ENCODE measurements around the gene EGFL6. TPM values are rescaled to one million over a fixed set of nuclear protein-coding genes. Genes with fewer than 3 reads are reported as not detected.

The EGFL6 gene
- total and polyA plus RNA-seq, 2 experiments from 2014 or later: not detected

GRCh38 chrX:13659063-13659462, 89.7 kb downstream of the EGFL6 start:
- WGBS, 2 experiments (ENCODE audit: low coverage in 1 of 2, low lambda C conversion rate in 2 of 2, missing lambda C conversion rate in 2 of 2): 0 to 1% methylated on average over 6 of the region's 6 CpGs
- peak overlapping the region; percentile 94 for H3K27ac ChIP-seq
- DNase-seq: peak; percentile 85

GRCh38 chrX:13661735-13662288, 92.4 kb downstream of the EGFL6 start:
- no peak for TF ChIP-seq EZH2 (IDR thresholded peaks at IDR 0.05; ENCODE audit: insufficient read depth, poor library complexity, severe bottlenecking)
- TF ChIP-seq EZH2phosphoT487 (IDR thresholded peaks at IDR 0.05; ENCODE audit: insufficient read depth, low read depth): no peak
- H3K79me2 ChIP-seq (ENCODE audit: insufficient read depth): no peaks in the 10 kb centered on the region
- in situ Hi-C loops (cut with MboI): loop anchor here (10.0 to 25.0 kb wide), 2 partner anchors 73 to 375 kb away; partner anchors contain the start of genes GEMIN8, OFD1 and TRAPPC2
- no peaks in the 10 kb centered on the region for H3K9me2 ChIP-seq (ENCODE audit: insufficient read depth)
- peak; percentile 36 for DNase-seq
- H3K9ac ChIP-seq: peak overlapping the region; percentile 86
- H3F3A ChIP-seq (ENCODE audit: insufficient read depth): peaks cover 52% of the 10 kb centered on the region
- H4K20me1 ChIP-seq (ENCODE audit: insufficient read depth): no peaks in the 10 kb centered on the region
- no peaks in the 10 kb centered on the region for H3K36me3 ChIP-seq (ENCODE audit: low read depth)
- 10 to 16% methylated on average over 6 of the region's 6 CpGs for WGBS, 2 experiments (ENCODE audit: low coverage in 1 of 2, low lambda C conversion rate in 2 of 2, missing lambda C conversion rate in 2 of 2)
- H3K4me1 ChIP-seq (ENCODE audit: insufficient read depth): peaks cover 30% of the 10 kb centered on the region
- H3K4me3 ChIP-seq: peak overlapping the region; percentile 70
- no peaks in the 10 kb centered on the region for H3K9me3 ChIP-seq (ENCODE audit: low read depth)
- H2AFZ ChIP-seq: peak overlapping the region; percentile 79
- peak overlapping the region; percentile 89 for H3K27ac ChIP-seq
- no peaks in the 10 kb centered on the region for H3K27me3 ChIP-seq (replicated peaks; ENCODE audit: insufficient read depth)
- peak overlapping the region; percentile 97 for H3K4me2 ChIP-seq (ENCODE audit: unreplicated experiment)

More at GRCh38 chrX:13659063-13659462, 89.7 kb downstream of the EGFL6 start:
- Histone ChIP-seq H3K9me2 (ENCODE audit: insufficient read depth) (no peaks in the 10 kb centered on the region), H3K4me1 (ENCODE audit: insufficient read depth) (peaks cover 21% of the 10 kb centered on the region), H3K79me2 (ENCODE audit: insufficient read depth) (0 out of 2 replicates have a peak, but pooled peaks cover 6% of the 10 kb centered on the region), H3K9ac (peak overlapping the region; percentile 78), H3K9me3 (ENCODE audit: low read depth) (no peaks in the 10 kb centered on the region), H4K20me1 (ENCODE audit: insufficient read depth) (no peaks in the 10 kb centered on the region), H3K4me3 (peak overlapping the region; percentile 64), H3K36me3 (ENCODE audit: low read depth) (no peaks in the 10 kb centered on the region), H3F3A (ENCODE audit: insufficient read depth) (peaks cover 36% of the 10 kb centered on the region), H3K4me2 (ENCODE audit: unreplicated experiment) (peak overlapping the region; percentile 89), H2AFZ (peak overlapping the region; percentile 65), H3K27me3 (replicated peaks; ENCODE audit: insufficient read depth) (no peaks in the 10 kb centered on the region)
- TF ChIP-seq EZH2 (IDR thresholded peaks at IDR 0.05; ENCODE audit: insufficient read depth, poor library complexity, severe bottlenecking): no peak
- no peak for TF ChIP-seq EZH2phosphoT487 (IDR thresholded peaks at IDR 0.05; ENCODE audit: insufficient read depth, low read depth)
- in situ Hi-C loops (cut with MboI): loop anchor here (25.0 kb wide), 1 partner anchor 378 kb away; the partner anchor contains the start of gene GEMIN8

- H3K4me1 ChIP-seq (ENCODE audit: insufficient read depth): peaks cover 35% of the 10 kb centered on the region
- H3K27ac ChIP-seq: peak overlapping the region; percentile 89
- TF ChIP-seq EZH2phosphoT487 (IDR thresholded peaks at IDR 0.05; ENCODE audit: insufficient read depth, low read depth) (no peak), EZH2 (IDR thresholded peaks at IDR 0.05; ENCODE audit: insufficient read depth, poor library complexity, severe bottlenecking) (no peak)
These were observed 93.0 kb downstream of the EGFL6 start for GRCh38 chrX:13662355-13662791.

GRCh38 chrX:13664020-13664419, 94.6 kb downstream of the EGFL6 start:
- Histone ChIP-seq H3K79me2 (ENCODE audit: insufficient read depth) (no peaks in the 10 kb centered on the region), H3K9ac (peak overlapping the region; percentile 33; the same call in 1 of the 2 replicates), H3K9me3 (ENCODE audit: low read depth) (no peaks in the 10 kb centered on the region), H3K27me3 (replicated peaks; ENCODE audit: insufficient read depth) (no peaks in the 10 kb centered on the region), H3K4me1 (ENCODE audit: insufficient read depth) (peaks cover 39% of the 10 kb centered on the region), H3K27ac (peak overlapping the region; percentile 89), H3K4me2 (ENCODE audit: unreplicated experiment) (no peak overlapping the region), H3K36me3 (ENCODE audit: low read depth) (no peaks in the 10 kb centered on the region), H3K9me2 (ENCODE audit: insufficient read depth) (no peaks in the 10 kb centered on the region), H4K20me1 (ENCODE audit: insufficient read depth) (no peaks in the 10 kb centered on the region), H3F3A (ENCODE audit: insufficient read depth) (peaks cover 41% of the 10 kb centered on the region), H3K4me3 (no peak overlapping the region), H2AFZ (no peak overlapping the region)
- TF ChIP-seq EZH2 (IDR thresholded peaks at IDR 0.05; ENCODE audit: insufficient read depth, poor library complexity, severe bottlenecking): no peak
- no peak for TF ChIP-seq EZH2phosphoT487 (IDR thresholded peaks at IDR 0.05; ENCODE audit: insufficient read depth, low read depth)
- WGBS, 2 experiments (ENCODE audit: low coverage in 1 of 2, low lambda C conversion rate in 2 of 2, missing lambda C conversion rate in 2 of 2): 21 to 29% methylated on average over 3 of the region's 3 CpGs
- in situ Hi-C loops (cut with MboI): loop anchor here (10.0 to 25.0 kb wide), 2 partner anchors 71 to 373 kb away; partner anchors contain the start of genes GEMIN8, OFD1 and TRAPPC2
- DNase-seq: no peak

More at GRCh38 chrX:13662355-13662791, 93.0 kb downstream of the EGFL6 start:
- Histone ChIP-seq H3K79me2 (ENCODE audit: insufficient read depth) (no peaks in the 10 kb centered on the region), H3K9me2 (ENCODE audit: insufficient read depth) (no peaks in the 10 kb centered on the region), H3K4me2 (ENCODE audit: unreplicated experiment) (peak overlapping the region; percentile 97), H3K9me3 (ENCODE audit: low read depth) (no peaks in the 10 kb centered on the region), H3K9ac (peak overlapping the region; percentile 86), H4K20me1 (ENCODE audit: insufficient read depth) (no peaks in the 10 kb centered on the region), H3F3A (ENCODE audit: insufficient read depth) (peaks cover 52% of the 10 kb centered on the region), H2AFZ (peak overlapping the region; percentile 79), H3K36me3 (ENCODE audit: low read depth) (no peaks in the 10 kb centered on the region), H3K27me3 (replicated peaks; ENCODE audit: insufficient read depth) (no peaks in the 10 kb centered on the region), H3K4me3 (peak overlapping the region; percentile 70)
- DNase-seq: peak; percentile 84
- WGBS, 2 experiments (ENCODE audit: low coverage in 1 of 2, low lambda C conversion rate in 2 of 2, missing lambda C conversion rate in 2 of 2): 0 to 2% methylated on average over 6 of the region's 6 CpGs
- in situ Hi-C loops (cut with MboI): loop anchor here (10.0 to 25.0 kb wide), 2 partner anchors 72 to 375 kb away; partner anchors contain the start of genes GEMIN8, OFD1 and TRAPPC2

Data from GM23248 (cell line).